Activated naive CD4-positive, alpha-beta T cell (primary cell): ENCODE results near the gene PGGHG.

Source experiments
- DNase-seq, 4 experiments: peaks; one replicate each; lab custom pipeline; 2025; lab: John Stamatoyannopoulos, UW

Gene PGGHG

GRCh38 chr11:269146-269890, 19.6 kb upstream of the PGGHG start:
- DNase-seq, result peak in 2 of 4 experiments; percentile 26 to 37

- DNase-seq, result no peak
These were observed 18.2 kb upstream of the PGGHG start for GRCh38 chr11:270451-271318.

- DNase-seq, result no peak
These were observed 17.6 kb upstream of the PGGHG start for GRCh38 chr11:271319-271715.

- no peak for DNase-seq
These were observed 16.6 kb upstream of the PGGHG start for GRCh38 chr11:272195-272930.

GRCh38 chr11:272931-273198, 16.1 kb upstream of the PGGHG start:
- no peak for DNase-seq

- no peak for DNase-seq
These were observed 12.7 kb upstream of the PGGHG start for GRCh38 chr11:276219-276618.

- no peak for DNase-seq
These were observed 10.7 kb upstream of the PGGHG start, which contains the start of gene NLRP6 for GRCh38 chr11:278001-278951. Gene NLRP6 (plus strand): TSS chr11:278407. CDS start chr11:278570, 163 bp downstream.

- no peak for DNase-seq
These were observed 9.6 kb upstream of the PGGHG start for GRCh38 chr11:279040-279965.

- DNase-seq, result peak in 1 of 4 experiments; percentile 44
These were observed 8.8 kb upstream of the PGGHG start for GRCh38 chr11:279966-280705.

- DNase-seq, result peak in 1 of 4 experiments; percentile 41
These were observed 8.0 kb upstream of the PGGHG start for GRCh38 chr11:280706-281485.

- DNase-seq, result no peak
These were observed 7.3 kb upstream of the PGGHG start for GRCh38 chr11:281486-282161.

GRCh38 chr11:282171-282570, 6.8 kb upstream of the PGGHG start:
- DNase-seq, result no peak

GRCh38 chr11:282630-283360, 6.1 kb upstream of the PGGHG start:
- DNase-seq, result no peak

GRCh38 chr11:283405-284104, 5.4 kb upstream of the PGGHG start:
- DNase-seq, result no peak

GRCh38 chr11:284105-285020, 4.6 kb upstream of the PGGHG start:
- no peak for DNase-seq
